Measurements from ENCODE around the gene ARID1A. TPM values are rescaled to one million over a fixed set of nuclear protein-coding genes. Genes with fewer than 3 reads are reported as not detected.

Gene ARID1A
- total and polyA plus RNA-seq, 9 of the 15 experiments (the other 6 are each of a cell fraction or from before 2014, with no cell fraction given), result 8.3 to 88.3 (median 22.5) TPM

- TF ChIP-seq ZNF174 (CRISPR knock-in tag; IDR thresholded peaks at IDR 0.05) (no peak), HLTF (IDR thresholded peaks at IDR 0.05) (no peak), NRF1 (conservative IDR thresholded peaks at IDR 0.05 in 1 of 2, IDR thresholded peaks at IDR 0.05 in 1 of 2) (peak; percentile 24 to 29; a peak in 2 of 4 replicates), ZNF507 (tag; conservative IDR thresholded peaks at IDR 0.05) (no peak), SMARCE1 (IDR thresholded peaks at IDR 0.05) (peak; percentile 25; the same call in 1 of the 2 replicates), STAT6 (CRISPR knock-in tag; IDR thresholded peaks at IDR 0.05) (no peak), ZNF277 (CRISPR knock-in tag; IDR thresholded peaks at IDR 0.05; ENCODE audit: borderline replicate concordance) (no peak), NFIX (CRISPR knock-in tag; IDR thresholded peaks at IDR 0.05; ENCODE audit: low read depth) (peak; percentile 34; the same call in 1 of the 2 replicates), MYC (IDR thresholded peaks at IDR 0.05; ENCODE audit: low read depth, low read length) (peak; percentile 87), MYC (CRISPR knock-in tag; IDR thresholded peaks at IDR 0.05; ENCODE audit: borderline replicate concordance, low read depth) (no peak), SETDB1 (IDR thresholded peaks at IDR 0.05; ENCODE audit: low read length) (peak; percentile 49), RCOR1 (IDR thresholded peaks at IDR 0.05; ENCODE audit: borderline replicate concordance in 1 of 2, low read depth in 2 of 2, low read length in 2 of 2) (peak in 1 of 2 experiments; percentile 82; a peak in 1 of 4 replicates), HMBOX1 (IDR thresholded peaks at IDR 0.05) (peak; percentile 43; the same call in 1 of the 2 replicates), MBD2 (IDR thresholded peaks at IDR 0.05; ENCODE audit: borderline replicate concordance, low read depth) (no peak), GABPB1 (CRISPR knock-in tag; IDR thresholded peaks at IDR 0.05) (peak; percentile 47; the same call in 1 of the 2 replicates), KDM4B (IDR thresholded peaks at IDR 0.05; ENCODE audit: borderline replicate concordance in 2 of 2, low read depth in 1 of 2) (peak in 1 of 2 experiments; percentile 69; a peak in 1 of 4 replicates), ZNF354B (CRISPR knock-in tag; IDR thresholded peaks at IDR 0.05) (no peak), NFE2 (IDR thresholded peaks at IDR 0.05; ENCODE audit: low read depth) (peak; percentile 23; the same call in 1 of the 2 replicates), SMARCB1 (IDR thresholded peaks at IDR 0.05; ENCODE audit: insufficient read length, low read depth) (no peak), JUND (IDR thresholded peaks at IDR 0.05; ENCODE audit: borderline replicate concordance, low read depth, low read length) (peak; percentile 80; the same call in 1 of the 2 replicates), JUND (tag; IDR thresholded peaks at IDR 0.05; ENCODE audit: borderline replicate concordance, low read depth, low read length) (peak; percentile 85; the same call in 2 of the 3 replicates), SMARCA4 (IDR thresholded peaks at IDR 0.05) (peak; percentile 45; the same call in 1 of the 2 replicates), KAT7 (CRISPR knock-in tag; IDR thresholded peaks at IDR 0.05; ENCODE audit: borderline replicate concordance) (no peak), LCOR (CRISPR knock-in tag; IDR thresholded peaks at IDR 0.05) (no peak; the same call in 1 of the 2 replicates)
These were observed 18.3 kb upstream of the ARID1A start (continued) for GRCh38 chr1:26677306-26678115.

Data from K562 (cell line).